GM12874 (cell line): Measurements from ENCODE around the gene ADH1B.

Source experiments
- CTCF ChIP-seq: IDR thresholded peaks from 2 replicates; pipeline ENCODE4 v1.5.1; 2011; ENCODE audit warnings: low read depth, mild to moderate bottlenecking, control low read depth, low read length, moderate library complexity; ENCODE audit not compliant: insufficient read depth

The ADH1B gene

GRCh38 chr4:99273704-99274103 is 47.5 kb downstream of the ADH1B start:
- no peak for TF ChIP-seq CTCF

GRCh38 chr4:99264927-99265326 is 56.3 kb downstream of the ADH1B start:
- TF ChIP-seq CTCF = no peak
